ENCODE data around the gene GAD1.

DNA sequence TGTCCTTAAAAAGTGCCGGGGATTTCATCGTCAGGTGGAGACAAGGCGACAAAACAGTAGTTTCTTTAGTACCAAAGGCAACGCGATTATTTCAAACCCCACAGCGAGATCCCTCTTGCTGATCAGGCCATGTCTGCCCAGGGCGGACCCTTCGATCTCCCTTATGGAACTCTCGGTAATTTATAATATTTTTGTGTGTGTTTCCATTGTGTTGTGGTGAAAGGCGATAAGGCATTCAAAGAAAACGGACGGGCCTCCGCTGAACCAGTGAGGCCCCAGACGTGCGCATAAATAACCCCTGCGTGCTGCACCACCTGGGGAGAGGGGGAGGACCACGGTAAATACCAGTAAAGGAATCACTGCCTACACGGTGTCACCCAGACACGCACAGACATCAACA is 1.4 kb upstream of the GAD1 start:
- TF ChIP-seq POLR2A (IDR thresholded peaks at IDR 0.05), result no peak
- TF ChIP-seq, protein P1, sequence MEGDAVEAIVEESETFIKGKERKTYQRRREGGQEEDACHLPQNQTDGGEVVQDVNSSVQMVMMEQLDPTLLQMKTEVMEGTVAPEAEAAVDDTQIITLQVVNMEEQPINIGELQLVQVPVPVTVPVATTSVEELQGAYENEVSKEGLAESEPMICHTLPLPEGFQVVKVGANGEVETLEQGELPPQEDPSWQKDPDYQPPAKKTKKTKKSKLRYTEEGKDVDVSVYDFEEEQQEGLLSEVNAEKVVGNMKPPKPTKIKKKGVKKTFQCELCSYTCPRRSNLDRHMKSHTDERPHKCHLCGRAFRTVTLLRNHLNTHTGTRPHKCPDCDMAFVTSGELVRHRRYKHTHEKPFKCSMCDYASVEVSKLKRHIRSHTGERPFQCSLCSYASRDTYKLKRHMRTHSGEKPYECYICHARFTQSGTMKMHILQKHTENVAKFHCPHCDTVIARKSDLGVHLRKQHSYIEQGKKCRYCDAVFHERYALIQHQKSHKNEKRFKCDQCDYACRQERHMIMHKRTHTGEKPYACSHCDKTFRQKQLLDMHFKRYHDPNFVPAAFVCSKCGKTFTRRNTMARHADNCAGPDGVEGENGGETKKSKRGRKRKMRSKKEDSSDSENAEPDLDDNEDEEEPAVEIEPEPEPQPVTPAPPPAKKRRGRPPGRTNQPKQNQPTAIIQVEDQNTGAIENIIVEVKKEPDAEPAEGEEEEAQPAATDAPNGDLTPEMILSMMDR (IDR thresholded peaks at IDR 0.05), result no peak

Measured in testis (tissue), 2 donors.